HG03280 (cell line): Measurements from ENCODE around the gene TROAP.
"Not testable (repeated sequence)": the region's sequence is repeated elsewhere in the genome, so short reads cannot be mapped to it uniquely, and the experiment has no call there.

Experiments
- ATAC-seq: cut with Tn5 transposase; IDR thresholded peaks from one replicate; pipeline ENCODE4 v1.9.1; 2021; ENCODE audit warnings: mild to moderate bottlenecking, moderate library complexity; ENCODE audit not compliant: unreplicated experiment

Gene TROAP

DNA sequence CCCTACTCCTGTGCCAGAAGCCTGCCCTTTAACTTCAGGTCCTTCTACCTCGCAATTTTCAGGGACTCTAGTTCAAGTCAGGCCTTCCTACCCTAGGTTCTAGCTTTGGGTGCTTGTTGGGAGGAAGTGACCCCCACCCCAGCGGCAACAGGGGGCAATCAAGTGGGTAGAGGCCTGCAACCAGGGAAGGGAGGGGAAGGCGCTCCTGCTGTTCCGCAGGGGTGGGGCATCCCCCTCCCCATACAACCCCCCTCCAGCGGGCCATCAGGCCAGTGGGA lies 28.3 kb upstream of the TROAP start:
- no peak for ATAC-seq

DNA sequence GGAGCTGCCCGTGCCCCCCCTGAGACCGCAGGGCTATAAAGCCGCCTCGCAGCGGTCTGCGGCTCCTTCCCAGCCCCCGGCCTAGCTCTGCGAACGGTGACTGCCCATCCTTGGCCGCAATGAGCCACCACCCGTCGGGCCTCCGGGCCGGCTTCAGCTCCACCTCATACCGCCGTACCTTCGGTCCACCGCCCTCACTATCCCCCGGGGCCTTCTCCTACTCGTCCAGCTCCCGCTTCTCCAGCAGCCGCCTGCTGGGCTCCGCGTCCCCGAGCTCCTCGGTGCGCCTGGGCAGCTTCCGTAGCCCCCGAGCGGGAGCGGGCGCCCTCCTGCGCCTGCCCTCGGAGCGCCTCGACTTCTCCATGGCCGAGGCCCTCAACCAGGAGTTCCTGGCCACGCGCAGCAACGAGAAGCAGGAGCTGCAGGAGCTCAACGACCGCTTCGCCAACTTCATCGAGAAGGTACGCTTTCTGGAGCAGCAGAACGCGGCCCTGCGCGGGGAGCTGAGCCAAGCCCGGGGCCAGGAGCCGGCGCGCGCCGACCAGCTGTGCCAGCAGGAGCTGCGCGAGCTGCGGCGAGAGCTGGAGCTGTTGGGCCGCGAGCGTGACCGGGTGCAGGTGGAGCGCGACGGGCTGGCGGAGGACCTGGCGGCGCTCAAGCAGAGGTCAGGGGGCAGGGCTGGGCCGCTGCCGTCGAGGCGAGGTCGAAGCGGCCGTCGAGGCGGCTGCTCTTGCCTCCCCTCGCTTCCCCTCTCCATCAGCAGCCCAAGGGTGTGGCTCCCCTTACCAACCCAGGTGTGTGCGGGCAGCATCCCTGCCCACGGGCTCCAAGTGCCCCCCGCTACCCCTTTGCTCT lies 27.7 kb upstream of the TROAP start, which contains the start of gene PRPH:
PRPH (plus strand) TSS at position 66 of the 855 bp plus-strand sequence; CDS start at position 120, 54 bp downstream.
- ATAC-seq: no peak

DNA sequence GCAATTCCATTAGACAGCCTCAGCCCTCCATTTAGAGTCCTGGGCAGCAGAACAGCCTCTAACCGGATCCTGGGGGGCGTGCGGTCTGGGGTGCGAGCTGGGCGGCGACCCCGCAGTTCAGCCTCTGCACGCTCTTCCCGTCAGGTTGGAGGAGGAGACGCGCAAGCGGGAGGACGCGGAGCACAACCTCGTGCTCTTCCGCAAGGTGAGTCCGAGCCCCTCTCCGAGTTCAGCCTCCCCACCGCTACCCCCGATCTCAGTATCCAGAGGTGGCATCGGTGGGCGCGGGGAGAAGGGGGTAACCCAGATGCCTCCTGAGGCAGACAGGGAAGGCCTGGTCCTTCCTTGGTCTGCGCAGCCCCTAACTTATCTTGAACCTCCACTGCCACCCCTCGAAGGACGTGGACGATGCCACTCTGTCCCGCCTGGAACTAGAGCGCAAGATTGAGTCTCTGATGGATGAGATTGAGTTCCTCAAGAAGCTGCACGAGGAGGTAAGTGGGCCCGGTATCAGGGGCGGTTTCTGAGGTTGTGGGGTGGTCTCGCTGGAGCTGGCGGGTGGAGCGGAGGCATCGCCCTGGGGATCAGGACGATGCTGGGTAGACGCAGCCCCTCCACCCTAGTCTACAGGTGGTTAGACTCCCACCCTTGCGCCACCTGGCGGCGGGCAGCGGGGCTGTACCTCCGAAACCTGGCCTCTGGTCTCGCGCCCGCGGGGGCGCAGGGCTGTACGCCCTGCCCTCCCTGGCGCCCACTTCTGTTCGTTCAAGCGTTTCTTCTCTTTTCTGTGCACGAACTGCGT lies 26.8 kb upstream of the TROAP start:
- ATAC-seq: peak; percentile 41

DNA sequence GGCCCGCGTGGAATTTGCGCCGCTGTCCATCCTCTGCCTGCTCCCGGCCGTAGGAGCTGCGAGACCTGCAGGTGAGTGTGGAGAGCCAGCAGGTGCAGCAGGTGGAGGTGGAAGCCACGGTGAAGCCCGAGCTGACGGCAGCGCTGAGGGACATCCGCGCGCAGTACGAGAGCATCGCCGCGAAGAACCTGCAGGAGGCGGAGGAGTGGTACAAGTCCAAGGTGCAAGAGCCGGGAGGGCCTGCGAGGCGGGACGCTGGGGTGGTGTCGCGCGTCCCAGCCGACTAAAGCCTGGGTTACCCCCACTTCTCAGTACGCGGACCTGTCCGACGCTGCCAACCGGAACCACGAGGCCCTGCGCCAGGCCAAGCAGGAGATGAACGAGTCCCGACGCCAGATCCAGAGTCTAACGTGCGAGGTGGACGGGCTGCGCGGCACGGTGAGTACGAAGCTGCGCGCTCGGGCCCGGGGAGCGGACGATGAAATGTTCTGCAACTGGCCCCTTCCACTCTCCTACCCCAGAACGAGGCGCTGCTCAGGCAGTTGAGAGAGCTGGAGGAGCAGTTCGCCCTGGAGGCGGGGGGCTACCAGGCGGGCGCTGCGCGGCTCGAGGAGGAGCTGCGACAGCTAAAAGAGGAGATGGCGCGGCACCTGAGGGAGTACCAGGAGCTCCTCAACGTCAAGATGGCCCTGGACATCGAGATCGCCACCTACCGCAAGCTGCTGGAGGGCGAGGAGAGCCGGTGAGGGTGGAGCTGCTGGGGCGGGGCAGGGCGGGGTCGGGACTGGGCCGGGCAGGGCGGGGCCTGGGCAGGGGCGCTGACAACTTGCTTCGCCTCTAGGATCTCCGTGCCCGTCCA lies 26.0 kb upstream of the TROAP start:
- ATAC-seq: no peak

DNA sequence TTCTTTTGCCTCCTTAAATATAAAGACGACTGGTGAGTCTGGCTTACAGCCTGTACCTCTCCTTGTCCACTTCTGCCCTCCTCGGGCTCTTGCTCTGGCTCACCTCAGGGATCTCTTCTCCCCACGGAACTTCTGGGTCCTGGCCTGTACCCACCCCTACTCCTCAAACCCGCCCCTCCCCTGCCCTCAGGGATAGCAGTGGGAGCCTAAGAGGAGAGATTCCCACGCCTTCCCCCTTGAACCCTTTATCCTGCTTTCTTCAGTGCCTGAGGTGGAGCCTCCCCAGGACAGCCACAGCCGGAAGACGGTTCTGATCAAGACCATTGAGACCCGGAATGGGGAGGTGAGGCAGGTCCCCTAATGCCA lies 25.4 kb upstream of the TROAP start:
- no peak for ATAC-seq

GRCh38 chr12:49298160-49298559 lies 24.9 kb upstream of the TROAP start:
- no peak for ATAC-seq

GRCh38 chr12:49301760-49302159 lies 21.3 kb upstream of the TROAP start:
- ATAC-seq: no peak

- ATAC-seq: no peak
Measured at GRCh38 chr12:49304161-49304560, 18.9 kb upstream of the TROAP start.

- ATAC-seq: no peak
Measured at GRCh38 chr12:49305762-49306510, 17.1 kb upstream of the TROAP start.

DNA sequence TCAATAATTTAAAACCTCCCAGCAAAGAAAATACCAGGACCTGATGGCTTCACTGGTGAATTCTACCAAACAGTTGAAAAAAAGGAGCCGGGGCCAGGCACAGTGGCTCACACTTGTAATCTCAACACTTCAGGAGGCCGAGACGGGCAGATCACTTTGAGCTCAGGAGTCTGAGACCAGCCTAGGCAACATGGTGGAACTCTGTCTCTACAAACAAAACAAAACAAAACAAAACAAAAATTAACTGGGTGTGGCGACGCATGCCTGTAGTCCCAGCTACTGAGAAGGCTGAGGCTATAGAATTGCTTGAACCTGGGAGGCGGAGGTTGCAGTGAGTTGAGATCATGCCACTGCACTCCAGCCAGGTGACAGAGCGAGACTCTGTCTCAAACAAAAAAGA lies 13.7 kb upstream of the TROAP start:
- ATAC-seq: no peak

DNA sequence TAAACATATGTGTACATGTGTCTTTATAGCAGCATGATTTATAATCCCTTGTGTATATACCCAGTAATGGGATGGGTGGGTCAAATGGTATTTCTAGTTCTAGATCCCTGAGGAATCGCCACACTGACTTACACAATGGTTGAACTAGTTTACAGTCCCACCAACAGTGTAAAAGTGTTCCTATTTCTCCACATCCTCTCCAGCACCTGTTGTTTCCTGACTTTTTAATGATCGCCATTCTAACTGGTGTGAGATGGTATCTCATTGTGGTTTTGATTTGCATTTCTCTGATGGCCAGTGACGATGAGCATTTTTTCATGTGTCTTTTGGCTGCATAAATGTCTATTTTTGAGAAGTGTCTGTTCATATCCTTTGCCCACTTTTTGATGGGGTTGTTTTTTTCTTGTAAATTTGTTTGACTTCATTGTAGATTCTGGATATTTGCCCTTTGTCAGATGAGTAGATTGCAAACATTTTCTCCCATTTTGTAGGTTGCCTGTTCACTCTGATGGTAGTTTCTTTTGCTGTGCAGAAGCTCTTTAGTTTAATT lies 12.5 kb upstream of the TROAP start:
- ATAC-seq: not testable (repeated sequence)

GRCh38 chr12:49314811-49315210 lies 8.2 kb upstream of the TROAP start:
- ATAC-seq: no peak

DNA sequence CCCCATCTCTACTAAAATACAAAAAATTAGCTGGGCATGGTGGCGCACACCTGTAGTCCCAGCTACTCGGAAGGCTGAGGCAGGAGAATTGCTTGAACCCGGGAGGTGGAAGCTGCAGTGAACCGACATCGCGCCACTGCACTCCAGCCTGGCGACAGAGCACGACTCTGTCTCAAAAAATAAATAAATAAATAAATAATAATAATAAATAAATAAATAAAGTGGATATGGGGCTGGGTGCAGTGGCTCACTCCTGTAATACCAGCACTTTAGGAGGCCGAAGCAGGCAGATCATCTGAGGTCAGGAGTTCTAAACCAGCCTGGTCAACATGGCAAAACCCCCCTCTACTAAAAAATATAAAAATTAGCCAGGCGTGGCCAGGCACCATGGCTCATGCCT lies 5.9 kb upstream of the TROAP start:
- ATAC-seq: not testable (repeated sequence)

DNA sequence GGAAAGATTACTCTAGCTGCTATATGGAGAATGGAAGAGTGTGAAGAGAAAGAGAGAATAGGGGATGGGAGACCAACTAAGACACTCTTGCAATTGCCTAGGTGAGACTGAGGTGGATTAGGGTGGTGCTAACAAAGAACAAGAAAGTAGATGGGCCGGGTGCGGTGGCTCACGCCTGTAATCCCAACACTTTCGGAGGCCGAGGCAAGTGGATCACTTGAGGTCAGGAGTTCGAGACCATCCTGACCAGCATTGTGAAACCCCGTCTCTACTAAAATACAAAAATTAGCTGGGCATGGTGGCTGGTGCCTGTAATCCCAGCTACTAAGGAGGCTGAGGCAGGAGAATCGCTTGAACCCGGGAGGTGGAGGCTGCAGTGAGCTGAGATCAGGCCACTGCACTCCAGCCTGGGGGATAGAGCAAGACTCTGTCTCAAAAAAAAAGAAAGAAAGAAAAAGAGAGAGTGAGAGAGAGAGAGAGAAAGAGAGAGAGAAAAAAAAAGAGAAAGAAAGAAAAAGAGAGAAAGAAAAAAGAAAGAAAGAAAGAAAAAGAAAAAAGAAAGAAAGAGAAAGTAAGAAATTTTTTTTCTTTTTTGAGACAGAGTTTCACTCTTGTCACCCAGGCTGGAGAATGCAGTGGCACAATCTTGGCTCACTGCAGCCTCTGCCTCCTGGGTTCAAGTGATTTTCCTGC lies 2.5 kb upstream of the TROAP start:
- ATAC-seq: not testable (repeated sequence)

DNA sequence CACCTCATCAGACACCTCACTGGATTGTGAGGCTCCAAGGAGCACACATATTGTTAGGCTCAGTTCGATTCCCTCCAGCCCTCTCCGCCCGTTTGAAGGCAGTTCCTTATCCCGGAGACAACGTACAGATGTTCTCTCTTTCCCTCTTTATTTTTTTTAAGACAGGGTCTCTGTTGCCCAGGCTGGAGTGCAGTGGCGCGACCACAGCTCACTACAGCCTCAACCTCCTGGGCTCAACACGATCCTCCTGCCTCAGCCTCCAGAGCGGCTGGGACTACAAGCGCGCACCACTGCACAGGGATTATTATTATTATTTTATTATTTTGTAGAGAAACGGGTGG lies 718 bp upstream of the TROAP start:
- no peak for ATAC-seq

- no peak for ATAC-seq
Measured at GRCh38 chr12:49323524-49324097, 556 bp downstream of the TROAP start.

GRCh38 chr12:49325606-49326005 lies 2.6 kb downstream of the TROAP start:
- no peak for ATAC-seq

- ATAC-seq: no peak
Measured at GRCh38 chr12:49327368-49327767, 4.3 kb downstream of the TROAP start.

- no peak for ATAC-seq
Measured at GRCh38 chr12:49327887-49328286, 4.8 kb downstream of the TROAP start.

- ATAC-seq: no peak
Measured at GRCh38 chr12:49328816-49329215, 5.8 kb downstream of the TROAP start.
